K562 (cell line): ENCODE measurements around the gene OSGEPL1.

Experiments used
- BHLHE40 ChIP-seq: IDR thresholded peaks from 2 replicates; pipeline ENCODE4 v1.6.1; 2011; ENCODE audit warnings: low read length, improper control_type of control experiment
- CREM ChIP-seq: IDR thresholded peaks from 2 replicates; pipeline ENCODE4 v1.6.1; 2014; ENCODE audit warnings: antibody characterized with exemption, low read depth
- MAX ChIP-seq: sonication (generic); formaldehyde crosslinking; IDR thresholded peaks from 2 replicates; pipeline ENCODE4 v1.9.0; 2022; ENCODE audit warnings: mild to moderate bottlenecking, missing genetic modification reagents
- PRMT5 ChIP-seq: sonication (generic); formaldehyde crosslinking; IDR thresholded peaks from 2 replicates; pipeline ENCODE4 v1.5.0; 2020; ENCODE audit warnings: missing genetic modification reagents
- TSHZ1 ChIP-seq: fragments of 250-450 bp; sonication (Bioruptor Pico); IDR thresholded peaks from 2 replicates; pipeline ENCODE4 v1.4.0; 2020; ENCODE audit warnings: mild to moderate bottlenecking, moderate library complexity
- ZKSCAN1 ChIP-seq: fragments of 150-350 bp; IDR thresholded peaks from 2 replicates; pipeline ENCODE4 v1.6.1; 2016; ENCODE audit warnings: low read depth, low read length
- ZNF3 ChIP-seq: fragments of 250-450 bp; sonication (Bioruptor Pico); IDR thresholded peaks from 2 replicates; pipeline ENCODE4 v1.5.0; 2021; ENCODE audit warnings: mild to moderate bottlenecking, moderate library complexity
- ZSCAN32 ChIP-seq: fragments of 450-650 bp; formaldehyde crosslinking; IDR thresholded peaks from 2 replicates; pipeline ENCODE4 v1.4.0; 2020; ENCODE audit warnings: mild to moderate bottlenecking, moderate library complexity

- TF ChIP-seq MAX (CRISPR knock-in tag) = no peak
- no peak for TF ChIP-seq CREM
- no peak for TF ChIP-seq ZNF3
- no peak for TF ChIP-seq ZKSCAN1
- TF ChIP-seq PRMT5 (CRISPR knock-in tag) = no peak
- no peak for TF ChIP-seq BHLHE40
- TF ChIP-seq TSHZ1 (CRISPR knock-in tag) = no peak
- no peak for TF ChIP-seq ZSCAN32 (CRISPR knock-in tag)
These were observed 9.6 kb upstream of the OSGEPL1 start for GRCh38 chr2:189772212-189772611.
